ENCODE data around the gene BMAL1. TPM values are rescaled to one million over a fixed set of nuclear protein-coding genes. Genes with fewer than 3 reads are reported as not detected.

Gene BMAL1
- polyA plus RNA-seq, 1 experiment = 12.5 TPM

DNA sequence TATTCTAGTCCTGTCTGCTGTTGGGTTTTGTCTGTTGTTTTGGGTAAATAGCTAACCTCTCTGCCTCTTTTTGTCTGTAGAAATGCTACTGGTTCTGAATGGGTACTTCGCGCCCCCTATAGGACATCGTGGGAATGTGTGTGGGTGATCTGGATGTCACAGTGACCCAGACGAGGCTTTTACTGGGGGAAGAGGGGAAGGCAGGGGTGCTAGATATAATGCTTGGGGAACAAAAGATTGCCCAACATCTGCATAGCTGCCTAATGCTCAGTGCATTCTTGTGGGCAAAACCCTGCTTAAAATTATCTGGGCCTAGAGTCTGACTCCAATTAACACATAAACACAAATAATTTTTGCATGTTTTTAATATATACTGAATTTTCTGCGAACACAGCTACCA is 57.7 kb downstream of the BMAL1 start:
- TF ChIP-seq, protein P1, sequence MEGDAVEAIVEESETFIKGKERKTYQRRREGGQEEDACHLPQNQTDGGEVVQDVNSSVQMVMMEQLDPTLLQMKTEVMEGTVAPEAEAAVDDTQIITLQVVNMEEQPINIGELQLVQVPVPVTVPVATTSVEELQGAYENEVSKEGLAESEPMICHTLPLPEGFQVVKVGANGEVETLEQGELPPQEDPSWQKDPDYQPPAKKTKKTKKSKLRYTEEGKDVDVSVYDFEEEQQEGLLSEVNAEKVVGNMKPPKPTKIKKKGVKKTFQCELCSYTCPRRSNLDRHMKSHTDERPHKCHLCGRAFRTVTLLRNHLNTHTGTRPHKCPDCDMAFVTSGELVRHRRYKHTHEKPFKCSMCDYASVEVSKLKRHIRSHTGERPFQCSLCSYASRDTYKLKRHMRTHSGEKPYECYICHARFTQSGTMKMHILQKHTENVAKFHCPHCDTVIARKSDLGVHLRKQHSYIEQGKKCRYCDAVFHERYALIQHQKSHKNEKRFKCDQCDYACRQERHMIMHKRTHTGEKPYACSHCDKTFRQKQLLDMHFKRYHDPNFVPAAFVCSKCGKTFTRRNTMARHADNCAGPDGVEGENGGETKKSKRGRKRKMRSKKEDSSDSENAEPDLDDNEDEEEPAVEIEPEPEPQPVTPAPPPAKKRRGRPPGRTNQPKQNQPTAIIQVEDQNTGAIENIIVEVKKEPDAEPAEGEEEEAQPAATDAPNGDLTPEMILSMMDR (IDR thresholded peaks at IDR 0.05; ENCODE audit: low read depth, low read length) = peak; percentile 86
- Histone ChIP-seq H3K27me3 (ENCODE audit: control insufficient read depth, insufficient read depth, low read length) (no peaks in the 10 kb centered on the region), H3K27ac (ENCODE audit: low read depth, low read length) (no peak overlapping the region), H3K9me3 (ENCODE audit: control insufficient read depth, insufficient read depth, low read length) (no peaks in the 10 kb centered on the region), H3K4me3 (ENCODE audit: low read depth, low read length) (no peak overlapping the region)
- CTCF ChIA-PET = interaction anchor here (0.6 to 8.4 kb wide), 39 partner anchors 9 to 1047 kb away, joined by 3 to 106 read pairs (median 4); no protein-coding TSS in a partner anchor
- POLR2A ChIA-PET = interaction anchor here (1.6 kb wide), 1 partner anchor 125 kb away, joined by 4 read pairs; no protein-coding TSS in a partner anchor
- no peak for DNase-seq (ENCODE audit: low read depth, low spot score)

DNA sequence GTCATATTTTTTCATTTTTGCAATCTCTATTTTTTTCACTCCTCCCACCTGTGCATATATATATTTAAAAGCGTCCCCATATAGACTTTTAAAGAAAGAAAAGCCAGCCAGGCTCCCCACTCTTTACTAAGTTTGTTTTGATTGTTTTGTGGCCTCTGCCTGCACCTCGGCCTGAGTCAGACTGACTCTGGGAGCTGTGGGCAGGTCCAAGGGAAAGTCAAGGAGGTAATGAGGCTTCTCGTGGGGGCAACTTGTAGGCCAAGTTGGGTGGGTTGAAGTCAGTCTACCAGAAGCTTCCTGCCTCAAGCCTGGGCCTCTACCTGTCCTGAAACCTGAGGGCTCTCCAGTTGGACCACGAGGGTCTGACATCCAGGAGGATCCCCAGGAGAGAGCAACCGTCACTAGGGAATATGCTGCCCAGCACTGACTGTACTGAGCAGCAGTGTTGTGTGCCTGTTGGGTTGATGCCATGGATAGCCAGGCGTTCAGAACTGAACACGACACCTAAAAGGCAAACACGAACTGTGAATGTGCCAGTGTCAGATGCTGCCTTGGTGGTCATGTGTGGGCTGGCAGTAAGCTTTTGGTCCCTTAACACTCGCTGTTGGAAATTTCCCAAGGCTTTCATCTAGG is 58.8 kb downstream of the BMAL1 start:
- Histone ChIP-seq H3K27me3 (ENCODE audit: control insufficient read depth, insufficient read depth, low read length) (no peaks in the 10 kb centered on the region), H3K27ac (ENCODE audit: low read depth, low read length) (peak overlapping the region; percentile 48), H3K9me3 (ENCODE audit: control insufficient read depth, insufficient read depth, low read length) (no peaks in the 10 kb centered on the region), H3K4me3 (ENCODE audit: low read depth, low read length) (no peak overlapping the region)
- TF ChIP-seq, protein P1 (IDR thresholded peaks at IDR 0.05; ENCODE audit: low read depth, low read length) = no peak
- DNase-seq (ENCODE audit: low read depth, low spot score) = no peak
- POLR2A ChIA-PET = interaction anchor here (1.6 kb wide), 1 partner anchor 126 kb away, joined by 4 read pairs; no protein-coding TSS in a partner anchor
- CTCF ChIA-PET = interaction anchor here (0.7 to 8.4 kb wide), 26 partner anchors 9 to 372 kb away, joined by 3 to 106 read pairs (median 6); no protein-coding TSS in a partner anchor

DNA sequence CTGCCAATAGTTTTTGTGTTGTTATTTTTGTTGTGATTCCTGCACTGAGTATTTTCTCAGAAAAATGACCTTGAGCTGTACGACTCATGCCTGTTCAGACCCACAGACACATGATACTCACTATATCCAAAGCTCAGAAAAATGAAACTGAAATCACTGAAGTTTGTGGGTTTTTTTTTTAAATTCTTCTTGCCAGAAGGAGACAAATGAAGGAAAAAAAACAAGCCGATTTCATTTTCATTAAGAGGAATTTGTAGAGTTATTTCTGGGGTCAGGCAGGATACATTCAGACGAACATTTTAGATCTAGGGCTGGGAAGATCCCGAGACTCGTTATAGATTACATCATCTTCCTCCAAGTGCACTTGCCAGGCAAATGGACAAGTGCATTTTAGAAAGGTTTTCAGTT is 60.4 kb downstream of the BMAL1 start:
- TF ChIP-seq, protein P1 (IDR thresholded peaks at IDR 0.05; ENCODE audit: low read depth, low read length) = no peak
- Histone ChIP-seq H3K27me3 (ENCODE audit: control insufficient read depth, insufficient read depth, low read length) (no peaks in the 10 kb centered on the region), H3K27ac (ENCODE audit: low read depth, low read length) (peak overlapping the region; percentile 97), H3K4me3 (ENCODE audit: low read depth, low read length) (peak overlapping the region; percentile 51), H3K9me3 (ENCODE audit: control insufficient read depth, insufficient read depth, low read length) (no peaks in the 10 kb centered on the region)
- CTCF ChIA-PET = interaction anchor here (0.5 to 8.4 kb wide), 8 partner anchors 9 to 1053 kb away, joined by 3 to 106 read pairs (median 5); no protein-coding TSS in a partner anchor
- peak; percentile 32 for DNase-seq (ENCODE audit: low read depth, low spot score)
- POLR2A ChIA-PET = interaction anchor here (0.5 to 2.1 kb wide), 3 partner anchors 22 to 1051 kb away, joined by 3 to 19 read pairs (median 3); no protein-coding TSS in a partner anchor

DNA sequence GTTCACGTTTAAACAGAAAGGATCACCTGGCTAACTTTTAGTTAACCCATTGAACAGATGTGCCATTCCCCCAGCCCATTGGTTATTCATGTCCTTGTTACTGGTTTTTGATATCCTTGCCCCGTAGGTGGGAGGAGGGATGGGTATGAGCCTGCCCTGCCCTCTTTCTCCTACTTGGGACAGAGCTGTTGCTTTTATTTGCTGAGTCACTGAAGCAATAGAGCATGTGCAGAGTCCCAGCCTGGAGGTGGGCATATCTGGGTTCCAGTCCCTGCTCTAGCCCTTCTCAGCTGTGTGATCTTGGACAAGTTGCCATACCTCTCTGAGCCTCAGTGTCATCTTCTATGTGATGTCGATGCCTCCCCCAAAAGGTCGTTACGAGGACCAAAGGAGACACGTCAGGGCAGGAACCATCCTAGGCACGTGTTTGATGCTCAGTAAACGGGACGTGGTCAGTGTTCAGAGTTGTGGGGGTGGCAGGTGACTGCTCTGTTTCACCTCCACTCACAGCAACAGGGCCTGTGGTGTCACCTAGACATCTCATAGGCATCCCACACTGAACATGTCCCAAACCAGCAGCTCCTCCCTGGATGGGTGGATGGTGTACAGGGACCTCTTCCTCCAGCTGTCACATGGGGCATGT is 61.0 kb downstream of the BMAL1 start:
- H3K27me3 ChIP-seq (ENCODE audit: control insufficient read depth, insufficient read depth, low read length) = no peaks in the 10 kb centered on the region
- DNase-seq (ENCODE audit: low read depth, low spot score) = no peak
- ChIA-PET CTCF (interaction anchor here (0.5 to 8.4 kb wide), 7 partner anchors 10 to 375 kb away, joined by 3 to 106 read pairs (median 5); no protein-coding TSS in a partner anchor), POLR2A (interaction anchor here (0.5 to 2.1 kb wide), 5 partner anchors 22 to 1052 kb away, joined by 3 to 19 read pairs (median 3); no protein-coding TSS in a partner anchor)
- peak overlapping the region; percentile 97 for H3K27ac ChIP-seq (ENCODE audit: low read depth, low read length)
- peak overlapping the region; percentile 51 for H3K4me3 ChIP-seq (ENCODE audit: low read depth, low read length)
- no peaks in the 10 kb centered on the region for H3K9me3 ChIP-seq (ENCODE audit: control insufficient read depth, insufficient read depth, low read length)
- TF ChIP-seq, protein P1 (IDR thresholded peaks at IDR 0.05; ENCODE audit: low read depth, low read length) = no peak
